GM21526 (cell line): Measurements from ENCODE around the gene LDLRAD4.

Experiments
- ATAC-seq: cut with Tn5 transposase; IDR thresholded peaks from one replicate; pipeline ENCODE4 v1.9.1; 2021; ENCODE audit warnings: moderate library complexity; ENCODE audit not compliant: unreplicated experiment, low FRiP score

The LDLRAD4 gene

GRCh38 chr18:13576598-13576997, 358.0 kb downstream of the LDLRAD4 start:
- peak; percentile 31 for ATAC-seq

- peak; percentile 80 for ATAC-seq
Observed at GRCh38 chr18:13577091-13577697, 358.6 kb downstream of the LDLRAD4 start.

- ATAC-seq: no peak
Observed at GRCh38 chr18:13577781-13578180, 359.2 kb downstream of the LDLRAD4 start.

GRCh38 chr18:13578400-13578799, 359.8 kb downstream of the LDLRAD4 start:
- ATAC-seq: no peak

GRCh38 chr18:13579874-13580273, 361.3 kb downstream of the LDLRAD4 start:
- ATAC-seq: no peak

- no peak for ATAC-seq
Observed at GRCh38 chr18:13580351-13580750, 361.8 kb downstream of the LDLRAD4 start.

- no peak for ATAC-seq
Observed at GRCh38 chr18:13580991-13581390, 362.4 kb downstream of the LDLRAD4 start.

- ATAC-seq: no peak
Observed at GRCh38 chr18:13581496-13582177, 363.1 kb downstream of the LDLRAD4 start.

- ATAC-seq: no peak
Observed at GRCh38 chr18:13582178-13582670, 363.7 kb downstream of the LDLRAD4 start.

GRCh38 chr18:13583576-13584550, 365.3 kb downstream of the LDLRAD4 start:
- ATAC-seq: no peak

- ATAC-seq: no peak
Observed at GRCh38 chr18:13584825-13585224, 366.3 kb downstream of the LDLRAD4 start.

- ATAC-seq: no peak
Observed at GRCh38 chr18:13585379-13586153, 367.0 kb downstream of the LDLRAD4 start.

GRCh38 chr18:13587001-13587400, 368.4 kb downstream of the LDLRAD4 start:
- no peak for ATAC-seq

- ATAC-seq: no peak
Observed at GRCh38 chr18:13587477-13587876, 368.9 kb downstream of the LDLRAD4 start.

GRCh38 chr18:13587937-13588336, 369.4 kb downstream of the LDLRAD4 start:
- no peak for ATAC-seq

- ATAC-seq: no peak
Observed at GRCh38 chr18:13589316-13589715, 370.8 kb downstream of the LDLRAD4 start.

- no peak for ATAC-seq
Observed at GRCh38 chr18:13589943-13590342, 371.4 kb downstream of the LDLRAD4 start.

GRCh38 chr18:13592246-13592645, 373.7 kb downstream of the LDLRAD4 start:
- no peak for ATAC-seq

- ATAC-seq: no peak
Observed at GRCh38 chr18:13594551-13594950, 376.0 kb downstream of the LDLRAD4 start.

GRCh38 chr18:13597068-13597467, 378.5 kb downstream of the LDLRAD4 start:
- no peak for ATAC-seq
